ENCODE data around the gene TP53I11. TPM values are rescaled to one million over a fixed set of nuclear protein-coding genes. Genes with fewer than 3 reads are reported as not detected.

Gene TP53I11
- 94.2 and 95.6 TPM in 2 replicates for total RNA-seq (2021)
- long read RNA-seq, transcript TP53I11-208 (7 exons, 2,647 nt) = major isoform, 13 of 131 reads
- long read RNA-seq, partial matches to known transcripts = 0 of 131 reads
- long read RNA-seq, other reads (novel, unspliced or antisense) = 110 of 131 reads

GRCh38 chr11:44950625-44951476 lies at the start of gene TP53I11:
Gene TP53I11, minus strand, starts transcription at chr11:44950883. Its CDS starts 12,548 bp downstream, at chr11:44938335.
- Histone ChIP-seq H4K8ac (replicated peaks; ENCODE audit: insufficient read length, low read depth, low read length) (no peak within 1 kb of the TSS), H3K18ac (ENCODE audit: insufficient read length, low read depth, low read length) (no peak within 1 kb of the TSS), H4K91ac (ENCODE audit: insufficient read length, low read depth, low read length) (no peak within 1 kb of the TSS), H2BK12ac (ENCODE audit: insufficient read length, low read depth, low read length) (no peak within 1 kb of the TSS), H3T11ph (ENCODE audit: low read length) (no peak within 1 kb of the TSS), H3K23me2 (ENCODE audit: insufficient read length, low read depth, low read length, poor library complexity, severe bottlenecking) (peaks cover 6% of the 10 kb centered on the region), H2BK20ac (ENCODE audit: low read depth, low read length, poor library complexity, severe bottlenecking) (no peak within 1 kb of the TSS), H3K23ac (ENCODE audit: insufficient read length, low read depth, low read length) (no peak within 1 kb of the TSS), H4K20me1 (ENCODE audit: control insufficient read depth, insufficient read depth, insufficient read length) (no peaks in the 10 kb centered on the region), H3K27me3 (ENCODE audit: insufficient read depth, low read length) (no peaks in the 10 kb centered on the region), H2BK5ac (ENCODE audit: insufficient read length, low read length) (no peak within 1 kb of the TSS), H3K9ac (ENCODE audit: extremely low read depth, insufficient read length, low read length) (no peak within 1 kb of the TSS), H2AFZ (ENCODE audit: low read length) (no peak within 1 kb of the TSS), H3K79me1 (ENCODE audit: insufficient read depth, low read depth, low read length, poor library complexity, severe bottlenecking) (no peaks in the 10 kb centered on the region), H3K4ac (ENCODE audit: low read depth, low read length) (no peak within 1 kb of the TSS), H3K4me1 (ENCODE audit: insufficient read depth, low read length) (peaks cover 9% of the 10 kb centered on the region), H3K56ac (ENCODE audit: insufficient read length, low read depth, low read length) (no peak within 1 kb of the TSS), H3K9me3 (ENCODE audit: control insufficient read depth, low read depth, low read length) (no peaks in the 10 kb centered on the region), H3K79me2 (ENCODE audit: insufficient read depth, low read length) (no peaks in the 10 kb centered on the region), H3K27ac (ENCODE audit: insufficient read length, low read depth, low read length) (no peak within 1 kb of the TSS), H2BK15ac (ENCODE audit: low read depth, low read length) (no peak within 1 kb of the TSS), H2BK120ac (ENCODE audit: low read depth, low read length, poor library complexity, severe bottlenecking) (no peak within 1 kb of the TSS), H2AK5ac (ENCODE audit: insufficient read length, low read length) (no peak within 1 kb of the TSS), H3K14ac (ENCODE audit: insufficient read depth, low read length) (peak within 1 kb of the TSS; percentile 55; the same call in 1 of the 2 replicates), H3K4me2 (ENCODE audit: insufficient read depth, insufficient read length, low read length) (peak within 1 kb of the TSS; percentile 71), H4K5ac (ENCODE audit: insufficient read length, low read depth, low read length) (no peak within 1 kb of the TSS)
- Mint-ChIP-seq H3K4me1 (peaks cover 62 to 76% of the 10 kb centered on the region in 2 experiments), H3K4me3 (peak within 1 kb of the TSS; percentile 80 to 84), H3K36me3 (ENCODE audit: insufficient read depth in 1 of 3, low read depth in 3 of 3) (peaks cover 0 to 12% (median 10%) of the 10 kb centered on the region in 3 experiments; a peak in 4 of 7 replicates), H3K27me3 (ENCODE audit: low read depth) (peaks cover 9% of the 10 kb centered on the region), H3K9me3 (no peaks in the 10 kb centered on the region), H3K27ac (no peak within 1 kb of the TSS)
- TF ChIP-seq, protein P1, sequence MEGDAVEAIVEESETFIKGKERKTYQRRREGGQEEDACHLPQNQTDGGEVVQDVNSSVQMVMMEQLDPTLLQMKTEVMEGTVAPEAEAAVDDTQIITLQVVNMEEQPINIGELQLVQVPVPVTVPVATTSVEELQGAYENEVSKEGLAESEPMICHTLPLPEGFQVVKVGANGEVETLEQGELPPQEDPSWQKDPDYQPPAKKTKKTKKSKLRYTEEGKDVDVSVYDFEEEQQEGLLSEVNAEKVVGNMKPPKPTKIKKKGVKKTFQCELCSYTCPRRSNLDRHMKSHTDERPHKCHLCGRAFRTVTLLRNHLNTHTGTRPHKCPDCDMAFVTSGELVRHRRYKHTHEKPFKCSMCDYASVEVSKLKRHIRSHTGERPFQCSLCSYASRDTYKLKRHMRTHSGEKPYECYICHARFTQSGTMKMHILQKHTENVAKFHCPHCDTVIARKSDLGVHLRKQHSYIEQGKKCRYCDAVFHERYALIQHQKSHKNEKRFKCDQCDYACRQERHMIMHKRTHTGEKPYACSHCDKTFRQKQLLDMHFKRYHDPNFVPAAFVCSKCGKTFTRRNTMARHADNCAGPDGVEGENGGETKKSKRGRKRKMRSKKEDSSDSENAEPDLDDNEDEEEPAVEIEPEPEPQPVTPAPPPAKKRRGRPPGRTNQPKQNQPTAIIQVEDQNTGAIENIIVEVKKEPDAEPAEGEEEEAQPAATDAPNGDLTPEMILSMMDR (conservative IDR thresholded peaks at IDR 0.05) = peak; percentile 97
- WGBS (ENCODE audit: extremely low coverage, insufficient read length, low lambda C conversion rate) = no CpG with 5 or more reads among the region's 83 CpGs
- no peak for DNase-seq
